SH-SY5Y (cell line): ENCODE data around the gene PLCD1.

Source experiments
- GATA2 ChIP-seq: IDR thresholded peaks from 2 replicates; pipeline ENCODE4 v1.6.1; 2011; ENCODE audit warnings: mild to moderate bottlenecking, low read depth, low read length
- GATA3 ChIP-seq: IDR thresholded peaks from 2 replicates; pipeline ENCODE4 v1.6.1; 2011; ENCODE audit warnings: low read depth, mild to moderate bottlenecking, low read length, moderate library complexity

PLCD1 gene

DNA sequence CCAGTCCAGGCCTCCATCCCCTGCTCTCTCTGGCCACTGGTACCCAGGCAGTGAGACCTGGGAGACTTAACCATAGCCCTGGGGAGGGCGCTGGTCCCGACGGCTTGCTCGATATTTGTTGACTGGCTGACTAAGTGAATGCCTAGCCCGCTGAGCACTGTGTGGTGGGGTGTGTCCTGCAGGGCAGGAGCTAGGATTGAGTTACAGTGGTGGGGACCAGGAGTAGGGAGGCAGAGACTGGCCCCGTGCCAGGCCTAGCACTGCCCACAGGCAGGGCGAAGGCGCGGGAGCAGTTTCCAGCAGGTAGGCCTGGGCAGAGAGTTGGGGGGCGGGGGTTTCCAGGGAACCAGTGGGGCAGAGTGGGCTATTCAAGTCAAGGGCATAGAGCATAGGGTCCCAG, 38.9 kb downstream of the PLCD1 start, which contains the start of gene VILL:
Gene VILL, plus strand, starts transcription at position 260 of the 400 bp plus-strand sequence. CDS start 2,887 bp downstream, outside the sequence.
- no peak for TF ChIP-seq GATA3
- no peak for TF ChIP-seq GATA2

DNA sequence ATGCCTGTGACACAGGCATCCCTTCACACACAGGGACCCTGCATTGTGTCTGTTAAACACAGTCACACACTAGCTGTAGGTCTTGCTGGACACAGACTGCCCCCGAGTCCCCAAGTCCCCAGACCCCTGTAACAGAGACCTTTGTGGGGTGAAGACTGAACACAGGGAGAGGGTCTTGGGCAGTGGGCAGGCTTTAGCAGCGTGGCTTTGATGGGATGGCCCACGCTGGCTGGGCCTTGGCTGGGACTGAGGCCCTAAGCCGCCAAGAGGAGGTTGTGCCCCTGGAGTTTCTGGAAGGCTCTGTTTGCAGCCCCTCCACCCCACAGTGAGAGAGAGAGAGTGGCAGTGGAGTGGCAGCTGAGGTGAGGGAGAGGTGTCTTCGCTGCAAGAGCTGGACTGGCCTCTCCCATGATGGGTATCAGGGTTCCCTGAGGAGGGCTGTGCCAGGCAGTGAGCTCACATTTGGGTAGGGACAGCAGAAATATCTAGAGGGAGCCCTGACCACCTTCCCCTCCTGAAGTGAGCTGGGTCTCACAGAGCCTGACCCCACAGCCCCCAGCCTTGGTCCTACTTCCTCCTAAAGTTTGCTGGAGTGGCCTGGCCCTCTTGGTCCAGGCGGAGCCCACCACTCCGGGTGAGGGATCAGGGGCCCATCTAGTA, 39.5 kb downstream of the PLCD1 start:
- TF ChIP-seq GATA3 (no peak), GATA2 (no peak)

DNA sequence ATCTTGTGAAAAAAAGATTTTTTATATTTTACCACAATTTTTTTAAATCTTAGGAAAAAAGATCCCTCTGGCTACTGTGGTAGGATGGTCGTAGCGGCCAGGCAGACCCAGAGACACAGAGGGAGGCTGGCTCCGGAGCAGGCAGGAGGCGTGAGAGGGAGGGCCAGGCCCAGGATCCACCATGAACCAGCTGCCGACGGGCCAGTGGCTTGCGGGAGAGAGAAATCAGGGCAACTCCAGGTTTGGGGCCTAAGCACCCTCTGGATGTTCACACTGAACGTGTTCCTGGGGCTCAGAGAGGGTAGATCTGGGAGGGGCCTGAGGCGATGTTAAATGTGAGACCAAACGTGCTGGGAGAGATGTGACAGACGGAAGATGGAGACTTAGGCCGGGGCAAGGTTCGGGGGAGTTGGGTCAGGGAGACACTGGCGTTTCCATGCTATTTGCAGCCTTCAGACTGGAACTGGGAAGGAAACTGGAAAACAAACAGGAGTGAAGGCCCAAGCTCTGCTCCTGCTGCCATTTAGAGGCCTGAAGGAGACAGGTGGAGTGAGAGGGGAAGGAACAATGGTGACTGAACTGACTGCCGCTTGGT, 40.4 kb downstream of the PLCD1 start:
- TF ChIP-seq GATA2 (no peak), GATA3 (no peak)

DNA sequence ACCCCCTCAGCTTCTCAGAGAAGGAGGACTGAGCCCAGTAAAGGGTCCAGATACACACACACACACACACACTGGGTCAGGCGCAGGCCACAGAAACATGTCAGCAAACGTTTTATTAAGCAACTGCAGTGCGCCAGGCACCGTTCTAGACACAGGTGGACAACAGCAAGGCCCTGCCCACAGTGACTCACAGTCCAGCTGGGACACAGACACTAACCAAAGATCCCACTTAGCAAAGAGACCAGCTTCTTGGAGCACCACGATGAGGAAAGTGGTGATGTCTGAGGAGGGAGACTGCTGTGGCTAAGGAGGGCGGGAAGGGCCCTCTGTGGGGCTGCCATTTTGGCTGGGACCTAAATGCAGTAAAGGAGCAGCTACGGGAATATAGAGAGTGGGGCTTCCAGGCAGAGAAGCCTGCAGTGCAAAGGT, 41.7 kb downstream of the PLCD1 start:
- TF ChIP-seq GATA2 (no peak), GATA3 (no peak)

DNA sequence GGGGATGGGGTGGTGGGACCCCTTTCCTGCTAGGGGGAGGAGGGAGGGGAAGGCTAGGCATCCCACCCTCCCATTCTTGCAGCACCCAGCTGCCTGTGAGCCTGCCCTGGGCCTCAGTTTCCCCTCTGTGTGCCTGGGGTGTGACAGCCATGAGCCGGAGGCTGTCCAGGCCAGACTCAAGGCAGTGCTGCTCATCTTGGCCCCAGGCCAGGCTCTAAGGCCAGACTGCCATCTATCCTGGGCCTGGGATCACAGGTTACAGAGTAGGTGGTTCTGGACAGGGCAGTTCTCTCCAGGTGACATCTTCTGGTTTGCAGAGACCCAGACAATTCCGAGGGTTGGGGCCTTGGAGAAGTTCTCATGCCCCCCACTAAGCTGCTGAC, 42.1 kb downstream of the PLCD1 start:
- TF ChIP-seq GATA3 (no peak), GATA2 (no peak)

DNA sequence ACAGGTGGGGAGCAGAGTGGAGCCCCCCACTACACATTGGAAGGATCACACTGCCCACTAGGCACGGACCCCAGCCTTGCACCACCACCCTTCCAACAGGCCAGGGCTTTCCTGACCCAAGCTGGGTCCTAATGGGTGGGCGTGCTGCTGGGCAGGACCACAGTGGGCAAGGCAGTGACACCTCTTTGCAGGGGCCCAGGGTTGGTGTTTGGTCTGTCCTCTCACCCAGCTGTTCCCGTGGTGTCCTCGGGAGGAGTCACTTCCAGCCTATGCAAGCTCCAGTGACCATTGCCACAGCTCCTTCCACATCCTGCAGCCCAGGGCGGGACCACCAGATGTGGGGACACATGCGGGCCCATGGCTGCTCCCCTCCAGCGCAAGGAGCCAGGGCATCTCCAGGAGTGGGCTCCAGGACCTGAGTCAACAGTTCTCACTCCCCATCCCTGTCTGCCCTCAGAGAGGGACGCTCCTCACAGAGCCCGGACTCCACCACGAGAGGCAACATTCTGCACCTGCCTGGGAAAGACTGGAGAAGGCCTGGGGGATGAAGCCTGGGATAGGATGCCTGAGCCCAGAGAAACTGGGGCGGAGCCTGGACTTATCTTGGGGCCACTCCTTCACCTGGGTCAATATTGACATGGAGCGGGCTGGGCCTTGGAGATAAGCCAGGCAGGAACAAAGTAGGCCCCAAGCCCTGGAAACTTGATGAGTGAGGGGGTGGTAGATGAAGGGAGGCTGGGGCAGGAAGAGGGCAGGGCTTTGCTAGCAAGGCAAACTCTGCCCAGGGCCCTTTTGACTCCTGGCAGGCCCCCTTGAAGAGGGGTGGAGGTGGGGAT, 42.7 kb downstream of the PLCD1 start:
- TF ChIP-seq GATA2 (no peak), GATA3 (no peak)

DNA sequence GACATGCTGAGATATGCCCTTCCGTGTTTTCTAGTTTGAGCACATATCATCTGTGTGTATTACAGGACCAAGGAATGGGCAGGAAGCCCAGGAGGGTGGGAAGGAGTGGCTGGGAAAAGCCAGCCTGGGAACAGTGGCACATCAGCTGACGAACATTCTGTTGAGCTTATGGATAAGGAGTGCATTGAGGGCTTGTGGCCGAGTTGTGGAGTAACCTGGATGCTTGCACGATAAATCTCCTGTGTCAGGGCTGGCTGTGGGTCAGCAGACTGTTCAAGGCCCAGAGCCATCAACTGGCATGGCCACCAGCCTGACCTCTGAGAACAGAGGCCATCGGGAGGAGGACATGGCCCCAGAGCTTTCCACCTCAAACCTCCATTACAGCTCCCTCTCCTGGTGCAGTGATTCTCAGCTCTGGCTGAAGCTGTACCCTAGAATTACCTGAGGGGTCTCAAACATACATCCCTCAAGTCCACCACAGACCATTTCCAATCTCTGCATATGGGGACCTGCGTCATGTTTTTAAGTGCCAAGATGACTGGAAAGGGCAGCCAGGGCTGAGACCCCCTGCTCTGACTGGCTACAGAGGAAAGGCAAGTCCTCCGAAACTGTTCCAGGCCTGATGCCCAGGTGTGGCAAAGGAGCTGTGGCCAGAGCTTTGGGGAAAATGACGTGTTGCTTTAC, 43.7 kb downstream of the PLCD1 start:
- TF ChIP-seq GATA3 (no peak), GATA2 (no peak)

DNA sequence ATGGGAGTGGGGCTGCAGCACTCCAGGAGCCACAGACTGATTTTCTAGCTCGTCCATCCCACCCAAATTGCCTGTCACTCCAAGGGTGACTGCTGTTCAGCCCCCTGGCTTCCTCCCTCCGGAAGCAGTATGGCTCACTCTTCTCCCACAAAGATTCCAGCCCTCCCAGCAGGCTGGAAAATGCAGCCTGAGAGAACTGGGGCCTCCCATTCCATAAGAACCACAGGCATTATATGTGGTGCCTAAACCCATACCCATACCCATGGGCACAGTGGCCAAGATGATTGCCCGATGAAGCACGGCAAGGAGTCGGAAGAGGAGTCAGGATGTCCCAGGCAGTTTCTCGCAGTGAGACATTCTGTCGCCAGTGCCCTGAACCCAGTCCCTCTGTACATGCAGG, 44.8 kb downstream of the PLCD1 start:
- no peak for TF ChIP-seq GATA2
- TF ChIP-seq GATA3, result no peak

DNA sequence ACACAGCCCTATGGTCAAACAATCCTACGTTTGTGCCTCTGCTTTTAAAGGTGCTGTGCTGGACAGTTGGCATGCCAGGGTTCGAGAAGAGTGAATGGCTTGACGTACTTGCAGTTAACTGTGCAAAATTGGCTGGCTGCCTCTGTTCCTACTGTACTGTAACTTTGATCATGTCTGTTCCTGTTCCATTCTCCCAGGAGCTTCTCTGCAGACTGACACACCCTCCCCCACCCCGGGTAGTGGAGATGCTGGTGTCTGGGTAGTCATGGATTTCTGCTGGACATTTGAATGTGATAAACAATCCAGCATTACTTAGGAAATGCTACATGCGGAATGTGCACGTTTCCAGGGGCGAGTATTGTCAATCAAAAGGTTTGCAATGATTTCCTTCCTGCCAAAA, 45.4 kb downstream of the PLCD1 start:
- TF ChIP-seq GATA2, result no peak
- no peak for TF ChIP-seq GATA3

DNA sequence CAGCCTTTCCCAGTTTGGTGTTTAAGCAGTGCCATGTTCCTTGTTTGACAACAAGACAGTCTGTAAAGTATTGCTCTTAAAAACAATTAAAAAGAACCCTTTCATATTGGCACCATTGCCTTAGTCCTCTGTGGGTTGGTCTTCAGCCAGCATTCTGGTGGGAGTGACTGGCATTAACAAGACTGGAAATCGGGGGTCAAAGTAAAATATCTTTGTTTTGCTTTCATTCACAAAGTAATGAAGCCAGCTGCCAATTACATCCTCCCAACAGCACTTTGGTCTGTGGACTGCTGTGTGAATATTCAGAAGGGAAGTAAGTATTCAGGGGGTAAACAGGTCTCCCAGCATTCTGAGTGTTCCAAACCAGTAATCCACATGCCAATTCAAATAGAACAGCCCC, 47.1 kb downstream of the PLCD1 start:
- no peak for TF ChIP-seq GATA3
- no peak for TF ChIP-seq GATA2

DNA sequence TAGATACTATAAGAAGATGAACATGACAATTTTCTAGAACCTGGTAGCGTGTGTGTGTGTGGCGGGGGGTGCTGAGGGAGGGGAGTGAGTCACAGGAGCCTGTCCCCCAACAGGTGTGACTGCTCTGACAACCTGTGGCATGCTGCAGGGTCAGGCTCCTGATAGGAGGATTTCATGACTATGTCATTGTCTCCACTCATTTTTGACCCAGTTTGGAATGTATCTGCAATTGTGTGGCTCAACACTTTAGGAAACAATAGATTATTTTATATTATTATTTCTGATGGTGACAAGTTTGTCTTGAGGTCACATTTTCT, 48.1 kb downstream of the PLCD1 start:
- TF ChIP-seq GATA3 (no peak), GATA2 (no peak)

DNA sequence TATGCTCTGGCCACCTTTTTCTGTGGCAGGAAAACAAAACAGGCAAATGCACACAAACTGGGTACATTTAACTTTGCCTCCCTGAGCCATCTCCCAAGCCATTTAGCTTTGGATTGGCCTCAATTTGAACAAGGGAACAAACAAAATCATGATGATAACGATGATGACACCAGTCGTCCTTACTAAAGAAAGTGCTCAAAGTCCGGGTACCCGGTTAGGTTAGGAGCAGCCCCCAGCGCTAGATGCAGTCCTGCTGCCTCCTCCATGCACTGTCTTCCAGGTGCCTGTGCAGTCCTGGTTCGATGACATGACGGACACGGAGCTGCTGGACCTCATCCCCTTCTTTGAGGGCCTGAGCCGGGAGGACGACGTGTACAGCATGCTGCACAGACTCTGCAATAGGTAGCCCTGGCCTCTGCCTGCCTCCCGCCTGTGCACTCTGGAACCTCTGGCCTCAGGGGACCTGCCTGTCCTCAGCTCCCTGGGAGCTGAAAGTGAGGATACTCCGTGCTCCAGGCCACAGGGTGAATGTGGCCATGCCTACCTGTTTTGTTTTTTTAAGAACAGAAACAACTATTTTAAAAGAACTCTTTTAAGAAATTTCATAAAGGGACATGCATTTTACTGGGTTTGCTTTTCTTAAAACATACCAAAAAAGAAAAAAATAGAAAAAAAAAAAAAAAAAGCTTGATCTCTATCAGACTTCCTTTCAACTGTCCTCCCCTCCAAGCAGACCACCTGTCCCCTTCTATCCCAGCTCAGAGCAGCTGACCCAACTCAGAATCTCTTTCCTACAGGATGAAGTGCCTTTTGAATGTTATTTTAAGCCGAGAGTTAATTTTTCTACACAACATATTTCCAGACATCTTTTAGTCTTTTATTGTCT, 48.7 kb downstream of the PLCD1 start:
- TF ChIP-seq GATA2 (no peak), GATA3 (no peak)

DNA sequence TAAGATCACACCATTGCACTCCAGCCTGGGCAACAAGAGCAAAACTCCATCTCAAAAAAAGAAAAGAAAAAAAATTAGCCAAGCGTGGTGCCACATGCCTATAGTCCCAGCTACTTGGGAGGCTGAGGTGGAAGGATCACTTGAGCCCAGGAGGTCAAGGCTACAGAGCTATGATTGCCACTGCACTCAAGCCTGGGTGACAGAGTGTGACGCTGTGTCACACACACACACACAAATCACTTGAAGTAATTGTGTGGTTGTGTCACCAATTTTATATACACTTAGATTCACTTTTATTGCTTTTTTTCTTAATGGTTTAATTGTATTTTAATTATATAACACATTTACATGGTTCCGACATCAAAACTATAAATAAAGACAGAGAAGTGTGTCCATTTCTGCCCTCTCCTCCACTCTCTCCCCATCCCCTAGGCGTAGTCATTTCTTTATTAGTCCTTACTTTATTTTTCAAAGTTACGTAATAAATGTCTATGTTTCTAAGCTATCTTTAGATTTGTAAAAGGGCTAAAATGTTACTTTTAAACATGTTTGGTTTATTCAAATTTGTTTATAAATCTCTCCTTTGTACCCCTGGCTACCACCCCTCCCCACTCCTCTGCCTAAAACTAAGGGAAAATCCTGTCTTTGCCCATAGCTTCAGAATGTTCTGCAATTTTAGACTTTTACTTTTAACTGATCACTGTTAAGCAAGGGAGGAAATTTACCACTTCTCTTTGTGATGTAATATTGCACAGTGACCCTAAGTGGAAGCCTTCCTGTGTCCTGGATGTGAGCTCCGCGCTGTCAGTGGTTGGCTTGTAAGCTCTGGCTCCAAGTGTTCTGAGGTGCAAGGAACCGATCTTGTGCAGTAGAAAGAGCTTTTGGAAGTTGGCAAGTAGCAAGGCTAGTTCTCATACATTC, 49.6 kb downstream of the PLCD1 start:
- TF ChIP-seq GATA3 (no peak), GATA2 (no peak)
